Thyroid gland (tissue), 4 donors: ENCODE measurements around the gene DNAJB1. TPM values are rescaled to one million over a fixed set of nuclear protein-coding genes. Genes with fewer than 3 reads are reported as not detected.

Source experiments
- DNase-seq, 2 donors: peaks; one replicate each; pipeline ENCODE4 v3.0.0-alpha.2; 2019
- H3K27ac ChIP-seq, 3 donors: fragments of 200-600 bp; sonication (generic); 1 replicate in 2 of 3; 2 replicates in 1 of 3; pipeline ENCODE4 v1.5.1; 2016 to 2019; ENCODE audit warnings: mild to moderate bottlenecking in 1 of 3, moderate library complexity in 1 of 3
- H3K27me3 ChIP-seq: fragments of 200-600 bp; sonication (generic); one replicate; pipeline ENCODE4 v1.5.1; 2019
- H3K36me3 ChIP-seq, 2 donors: fragments of 200-600 bp; sonication (generic); one replicate each; pipeline ENCODE4 v1.5.1; 2016 to 2019
- H3K4me1 ChIP-seq, 2 donors: fragments of 200-600 bp; sonication (generic); one replicate each; pipeline ENCODE4 v1.5.1; 2017 to 2019
- H3K4me3 ChIP-seq, 3 donors: fragments of 200-600 bp; sonication (generic); replicated peaks in 1 of 3; 1 replicate in 2 of 3; 2 replicates in 1 of 3; pipeline ENCODE4 v1.5.1; 2016; ENCODE audit warnings: mild to moderate bottlenecking in 1 of 3
- H3K9me3 ChIP-seq: fragments of 200-600 bp; sonication (generic); one replicate; pipeline ENCODE4 v1.5.1; 2017
- POLR2A ChIP-seq, 2 donors: fragments of 450-650 bp; IDR thresholded peaks; one replicate each; pipeline ENCODE4 v1.6.1; 2017; ENCODE audit warnings: antibody characterized with exemption in 2 of 2, mild to moderate bottlenecking in 2 of 2, moderate library complexity in 1 of 2
- WGBS, 2 donors: methylation state at CpG; one replicate each; pipeline ENCODE4 v1.1.5; 2017; 5-methylcytosine and 5-hydroxymethylcytosine counted together
- intact Hi-C: fragments of 100-400 bp; cut with DNase I; formaldehyde crosslinking; loops from one replicate; pipeline ENCODE4 v1.15.1; 2023
- microRNA counts, 2 donors: library from miRNA; unstranded; fragments of <30 nt; microRNA quantifications; one replicate each; lab custom pipeline; 2016 to 2017
- microRNA-seq: library from miRNA; unstranded; fragments of <30 nt; microRNA quantifications from one replicate; pipeline ENCODE4, GENCODE V29; 2016
- small RNA-seq: library from RNA; depleted of rRNA; stranded (forward); fragments of <200 nt; gene quantifications from one replicate; pipeline ENCODE3, GENCODE V24; 2016
- total RNA-seq, 4 donors: library from RNA; depleted of rRNA; stranded (reverse); fragments of >200 nt; gene quantifications; one replicate each; pipeline ENCODE4 v1.2.3, GENCODE V29; 2016
- TF ChIP-seq, protein P1 (sequence below), 6 experiments: fragments of 200-600 bp in 3 of 6; fragments of 450-650 bp in 3 of 6; sonication (generic) in 3 of 6; IDR thresholded peaks; one replicate each; pipeline ENCODE4 v1.5.1; 2016 to 2019; ENCODE audit warnings: antibody characterized with exemption in 6 of 6, mild to moderate bottlenecking in 2 of 6, inconsistent platforms in 1 of 6, moderate library complexity in 1 of 6

DNAJB1 gene
- total RNA-seq, 4 donors from 2014 or later = 49.1 to 61.1 (median 55.3) TPM

DNA sequence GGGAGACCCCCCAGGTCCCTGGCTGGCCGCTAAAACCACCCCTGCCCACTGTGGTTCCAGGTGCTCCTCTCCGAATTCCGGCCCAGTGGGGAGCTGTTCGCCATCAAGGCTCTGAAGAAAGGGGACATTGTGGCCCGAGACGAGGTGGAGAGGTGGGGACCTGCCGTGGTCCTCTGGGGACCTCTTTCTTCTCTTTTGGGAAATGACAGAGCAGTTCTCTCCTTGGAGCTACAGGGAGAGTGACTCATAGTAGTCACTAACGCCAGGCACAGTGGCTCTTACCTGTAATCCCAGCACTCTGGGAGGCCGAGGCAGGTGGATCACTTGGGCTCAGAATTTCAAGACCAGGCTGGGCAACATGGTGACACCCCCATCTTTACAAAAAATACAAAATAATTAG lies 50.4 kb downstream of the DNAJB1 start:
- WGBS, 2 donors = 81 to 93% methylated on average over 7 to 9 of the region's 9 CpGs

DNA sequence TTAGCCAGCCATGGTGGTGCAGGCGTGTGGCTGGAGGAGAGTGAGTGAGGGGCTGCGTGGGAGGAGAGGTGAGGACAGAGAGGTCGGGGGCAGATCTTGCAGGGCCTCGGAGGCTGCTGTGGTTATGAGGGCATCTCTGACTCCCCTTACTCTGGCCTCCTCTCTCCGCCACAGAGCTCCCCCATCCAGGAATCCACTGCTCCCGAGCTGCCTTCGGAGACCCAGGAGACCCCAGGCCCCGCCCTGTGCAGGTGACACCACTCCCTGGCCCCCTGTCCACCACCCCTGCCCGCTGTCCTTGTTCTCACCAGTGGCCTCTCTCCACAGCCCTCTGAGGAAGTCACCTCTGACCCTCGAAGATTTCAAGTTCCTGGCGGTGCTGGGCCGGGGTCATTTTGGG lies 50.8 kb downstream of the DNAJB1 start:
- TF ChIP-seq POLR2A (IDR thresholded peaks at IDR 0.05) = no peak
- Histone ChIP-seq H3K4me3 (no peak overlapping the region), H3K36me3 (peaks cover 56 to 68% of the 10 kb centered on the region in 2 donors), H3K27ac (no peak overlapping the region), H3K4me1 (peaks cover 5 to 6% of the 10 kb centered on the region in 2 donors), H3K9me3 (no peaks in the 10 kb centered on the region), H3K27me3 (no peaks in the 10 kb centered on the region)
- intact Hi-C loops = no loop called here
- WGBS, 2 donors = 90 to 91% methylated on average over 12 of the region's 12 CpGs
- no peak for DNase-seq

More for the DNA sequence above, 50.4 kb downstream of the DNAJB1 start:
- Histone ChIP-seq H3K4me3 (no peak overlapping the region), H3K9me3 (no peaks in the 10 kb centered on the region), H3K36me3 (peaks cover 56 to 63% of the 10 kb centered on the region in 2 donors), H3K27me3 (no peaks in the 10 kb centered on the region), H3K27ac (no peak overlapping the region), H3K4me1 (peaks cover 9 to 11% of the 10 kb centered on the region in 2 donors)
- intact Hi-C loops = no loop called here
- no peak for DNase-seq
- no peak for TF ChIP-seq POLR2A (IDR thresholded peaks at IDR 0.05)
- TF ChIP-seq, protein P1, sequence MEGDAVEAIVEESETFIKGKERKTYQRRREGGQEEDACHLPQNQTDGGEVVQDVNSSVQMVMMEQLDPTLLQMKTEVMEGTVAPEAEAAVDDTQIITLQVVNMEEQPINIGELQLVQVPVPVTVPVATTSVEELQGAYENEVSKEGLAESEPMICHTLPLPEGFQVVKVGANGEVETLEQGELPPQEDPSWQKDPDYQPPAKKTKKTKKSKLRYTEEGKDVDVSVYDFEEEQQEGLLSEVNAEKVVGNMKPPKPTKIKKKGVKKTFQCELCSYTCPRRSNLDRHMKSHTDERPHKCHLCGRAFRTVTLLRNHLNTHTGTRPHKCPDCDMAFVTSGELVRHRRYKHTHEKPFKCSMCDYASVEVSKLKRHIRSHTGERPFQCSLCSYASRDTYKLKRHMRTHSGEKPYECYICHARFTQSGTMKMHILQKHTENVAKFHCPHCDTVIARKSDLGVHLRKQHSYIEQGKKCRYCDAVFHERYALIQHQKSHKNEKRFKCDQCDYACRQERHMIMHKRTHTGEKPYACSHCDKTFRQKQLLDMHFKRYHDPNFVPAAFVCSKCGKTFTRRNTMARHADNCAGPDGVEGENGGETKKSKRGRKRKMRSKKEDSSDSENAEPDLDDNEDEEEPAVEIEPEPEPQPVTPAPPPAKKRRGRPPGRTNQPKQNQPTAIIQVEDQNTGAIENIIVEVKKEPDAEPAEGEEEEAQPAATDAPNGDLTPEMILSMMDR (IDR thresholded peaks at IDR 0.05) = no peak

MicroRNAs within 50 kb of the gene (microRNA counts, 767-probe panel; counts per million panel counts)
- microRNA hsa-miR-639 (lab: Ali Mortazavi, UCI) = 0 counts per million in 2 donors

Small RNA genes within 50 kb of the gene (microRNA-seq; reads per million reads assigned to microRNA genes)
- gene MIR639 = 3.3 reads per million

Small RNA genes within 50 kb of the gene (small RNA-seq; reads per million reads assigned to genes)
- not detected for gene SNRPGP15

Other genes with a start within 250 kb of the DNAJB1 start
- 10 to 100 TPM; 35.7 to 63.4 (median 37.8) TPM for gene ADGRE5, start 137.0 kb downstream of the DNAJB1 start, total RNA-seq
- 10 to 100 TPM; 53.3 to 89.7 (median 59.7) TPM for gene DDX39A, start 99.1 kb downstream of the DNAJB1 start, total RNA-seq
- 10 to 100 TPM; 66.5 to 79.8 (median 74.2) TPM for gene PKN1, start 85.1 kb downstream of the DNAJB1 start, total RNA-seq
- gene PTGER1, start 43.0 kb downstream of the DNAJB1 start, total RNA-seq = 1 to 10 TPM in 1 of 4 donors, not detected in 3; 1.5 TPM
- gene GIPC1, start 22.3 kb downstream of the DNAJB1 start, total RNA-seq = 10 to 100 TPM; 34.7 to 93.7 (median 55.4) TPM
- gene TECR, start 11.2 kb upstream of the DNAJB1 start, total RNA-seq = 100 to 1,000 TPM in 2 of 4 donors, 10 to 100 TPM in 2; 75.5 to 126 (median 99.0) TPM
- 100 to 1,000 TPM; 208 to 584 (median 422) TPM for gene NDUFB7, start 53.7 kb upstream of the DNAJB1 start, total RNA-seq
- not detected for gene CLEC17A, start 64.7 kb upstream of the DNAJB1 start, total RNA-seq
- gene ADGRE3, start 156.4 kb upstream of the DNAJB1 start, total RNA-seq = under 1 TPM in 1 of 4 donors, not detected in 3; 0.24 TPM
- 10 to 100 TPM; 22.8 to 50.1 (median 26.0) TPM for gene ZNF333, start 171.7 kb upstream of the DNAJB1 start, total RNA-seq